ENCODE results near the gene MPP2. TPM values are rescaled to one million over a fixed set of nuclear protein-coding genes. Genes with fewer than 3 reads are reported as not detected.
A peak's percentile ranks its signal among the peaks of the same experiment; 100 is the strongest.

MPP2 gene
- total and polyA plus RNA-seq, 11 donors = 6.7 to 22.3 (median 13.6) TPM

DNA sequence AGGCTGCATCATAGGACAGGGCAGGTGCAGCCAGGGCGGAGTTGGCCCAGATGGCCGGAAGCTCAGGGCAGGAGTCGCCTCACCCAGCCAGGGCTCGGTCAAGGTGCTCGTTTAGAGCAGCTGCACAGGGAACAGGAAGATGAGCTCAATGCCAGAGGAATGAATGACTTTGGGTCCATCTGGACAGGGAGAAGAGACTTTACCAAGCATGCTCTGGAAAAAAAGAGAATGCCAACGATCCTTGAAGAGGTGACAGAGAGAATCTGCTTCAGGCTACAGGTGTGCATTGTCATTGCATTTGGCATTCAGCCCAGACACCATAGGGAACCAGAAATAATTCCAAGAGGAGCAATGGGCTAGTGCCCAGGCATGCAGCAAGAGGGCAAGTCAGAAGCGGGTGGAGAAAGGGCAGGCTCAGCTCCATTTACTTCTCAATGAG is 67.6 kb downstream of the MPP2 start:
- Histone ChIP-seq H3K9me3 (no peaks in the 10 kb centered on the region), H3K4me3 (no peak overlapping the region), H3K36me3 (no peaks in the 10 kb centered on the region), H3K27me3 (no peaks in the 10 kb centered on the region), H3K4me1 (peaks cover 0 to 13% (median 6%) of the 10 kb centered on the region in 12 donors), H3K27ac (no peak overlapping the region)
- ATAC-seq (peak in 3 of 4 donors; percentile 22 to 47 (median 29)), DNase-seq (peak in 1 of 5 donors; percentile 33)
- no peak for TF ChIP-seq CTCF (IDR thresholded peaks at IDR 0.05)
- TF ChIP-seq POLR2A (IDR thresholded peaks at IDR 0.05) = no peak
- intact Hi-C loops (cut with DNase I) = loop anchor here in 7 of 10 donors (5.0 to 10.0 kb wide), 3 partner anchors 55 to 145 kb away; partner anchors contain the start of gene CFAP97D1 (in 2 of the 7)
- WGBS, 4 donors = 36 to 46% (median 37%) methylated on average over 7 of the region's 7 CpGs

DNA sequence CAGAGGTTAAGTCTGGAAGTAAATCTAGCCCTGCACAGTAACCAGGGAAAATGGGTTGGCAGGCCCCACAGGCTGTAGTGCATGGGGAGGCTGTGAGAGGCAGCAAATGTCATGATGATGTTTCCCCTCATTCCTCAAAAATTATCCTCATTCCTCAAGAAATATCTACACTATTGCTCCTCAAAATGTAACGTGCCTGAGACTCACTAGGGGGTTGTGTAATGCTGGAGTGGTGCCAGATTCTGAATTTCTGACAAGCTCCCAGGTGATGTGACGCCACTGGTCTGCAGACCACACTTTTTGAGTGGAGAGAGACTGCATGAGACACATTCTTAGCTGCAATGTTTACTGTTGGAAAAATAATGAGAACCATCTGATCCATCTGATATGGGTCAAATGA is 73.2 kb downstream of the MPP2 start:
- Histone ChIP-seq H3K27ac (peak overlapping the region in 2 of 12 donors; percentile 79 to 86), H3K36me3 (peaks cover 0 to 20% (median 11%) of the 10 kb centered on the region in 9 donors), H3K9me3 (no peaks in the 10 kb centered on the region), H3K27me3 (no peaks in the 10 kb centered on the region), H3K4me3 (no peak overlapping the region), H3K4me1 (peaks cover 0 to 45% (median 13%) of the 10 kb centered on the region in 12 donors)
- intact Hi-C loops (cut with DNase I) = loop anchor here in 7 of 10 donors (5.0 to 10.0 kb wide), 3 partner anchors 49 to 57 kb away; partner anchors contain the start of genes CFAP97D1 (in 4 of the 7) and DUSP3 (in 3 of the 7)
- DNase-seq (no peak), ATAC-seq (no peak)
- WGBS, 4 donors = 63 to 76% (median 73%) methylated on average over 2 of the region's 2 CpGs
- TF ChIP-seq POLR2A (IDR thresholded peaks at IDR 0.05) (no peak), CTCF (IDR thresholded peaks at IDR 0.05) (no peak)

DNA sequence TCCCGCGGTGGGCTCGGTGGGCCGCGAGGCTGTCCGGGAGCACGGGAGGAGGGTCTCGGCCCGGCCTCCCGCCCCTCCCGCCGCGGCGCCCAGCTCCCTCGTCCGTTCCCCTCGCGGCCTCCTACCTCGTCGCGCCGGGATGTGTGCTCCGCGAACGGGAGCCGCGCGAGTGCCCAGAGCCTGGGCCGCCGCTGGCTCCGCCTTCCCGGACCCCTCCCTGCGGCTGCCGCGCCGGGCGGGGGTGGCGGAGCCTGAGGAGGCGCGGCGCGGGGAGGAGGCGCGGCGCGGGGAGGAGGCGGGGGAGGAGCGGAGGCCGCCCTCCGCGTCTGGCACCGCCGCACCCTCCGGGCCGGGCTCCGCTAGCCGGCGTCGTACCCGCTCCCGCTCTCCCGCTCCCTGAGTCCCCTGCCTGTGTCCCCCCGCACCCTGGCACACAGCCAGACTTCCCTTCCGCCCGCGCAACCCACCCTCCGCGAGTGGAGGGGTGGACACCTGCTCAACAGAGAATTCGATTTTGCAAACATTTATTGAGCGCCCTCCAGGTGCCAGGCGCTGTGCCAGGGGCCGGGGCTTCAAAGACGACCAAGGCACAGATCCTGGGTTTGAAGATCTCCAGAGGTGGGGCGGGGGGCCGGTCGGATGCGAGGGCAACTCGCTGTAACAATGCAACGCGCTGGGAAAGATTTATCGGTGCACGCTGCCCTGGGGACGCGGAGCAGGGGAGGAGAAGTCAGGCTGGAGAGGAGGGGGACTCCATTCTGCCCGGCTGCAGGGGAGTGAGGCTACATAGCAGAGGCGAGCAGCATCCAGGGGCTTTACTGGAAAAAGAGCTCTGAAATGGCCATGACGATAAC is 74.1 kb downstream of the MPP2 start, which contains the start of gene MPP3:
MPP3 (minus strand) TSS at position 171 of the 854 bp plus-strand sequence. CDS start 1,240 bp downstream, outside the sequence.
- TF ChIP-seq CTCF (IDR thresholded peaks at IDR 0.05) (no peak), POLR2A (IDR thresholded peaks at IDR 0.05) (peak; percentile 81 to 89)
- 2 to 5% (median 3%) methylated on average over 38 to 85 of the region's 87 CpGs for WGBS, 4 donors
- ATAC-seq (peak; percentile 24 to 84 (median 74)), DNase-seq (peak; percentile 72 to 86 (median 80))
- Histone ChIP-seq H3K27ac (peak within 1 kb of the TSS; percentile 66 to 96 (median 83)), H3K27me3 (no peaks in the 10 kb centered on the region), H3K4me1 (peaks cover 0 to 54% (median 15%) of the 10 kb centered on the region in 12 donors), H3K4me3 (peak within 1 kb of the TSS; percentile 64 to 93 (median 78)), H3K36me3 (peaks cover 0 to 28% (median 17%) of the 10 kb centered on the region in 9 donors), H3K9me3 (no peaks in the 10 kb centered on the region)
- intact Hi-C loops (cut with DNase I) = loop anchor here in 8 of 10 donors (2.0 to 10.0 kb wide), 4 partner anchors 48 to 56 kb away; partner anchors contain the start of genes CFAP97D1 (in 4 of the 8) and DUSP3 (in 4 of the 8)
